HG03575 (cell line): Measurements from ENCODE around the gene HSD11B2.

Source experiments
- ATAC-seq: cut with Tn5 transposase; IDR thresholded peaks from one replicate; pipeline ENCODE4 v1.9.1; 2021; ENCODE audit not compliant: unreplicated experiment, insufficient number of reproducible peaks, low FRiP score; ENCODE audit errors: extremely low read depth

Gene HSD11B2

GRCh38 chr16:67445913-67446907 lies 15.3 kb downstream of the HSD11B2 start:
- ATAC-seq = no peak

DNA sequence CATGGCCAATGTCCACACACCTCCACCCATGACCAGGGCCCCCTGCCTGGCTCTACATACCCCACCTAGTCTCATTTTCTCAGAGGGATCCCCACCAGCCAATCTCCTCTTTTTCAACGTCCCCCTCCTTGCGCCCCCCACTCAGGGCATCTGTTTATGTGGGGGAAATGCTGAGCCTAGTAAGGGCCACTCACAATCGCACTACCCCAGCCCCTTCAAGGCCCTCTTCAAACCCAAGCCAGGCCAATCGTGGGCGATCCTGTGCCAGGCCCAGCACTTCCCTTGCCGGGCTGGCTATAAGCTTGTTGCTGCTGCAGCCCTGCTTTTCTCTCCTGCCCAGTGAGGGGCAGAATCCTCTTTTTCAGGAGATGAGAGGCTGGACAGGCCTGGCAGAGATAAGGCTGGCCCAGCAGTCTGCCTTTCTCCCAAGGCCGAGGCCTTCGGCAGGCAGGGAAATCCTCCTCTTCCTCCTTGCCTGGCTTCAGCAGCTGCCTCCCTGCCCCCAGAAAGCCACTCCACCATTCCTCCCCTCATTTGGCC lies 16.1 kb downstream of the HSD11B2 start:
- no peak for ATAC-seq

DNA sequence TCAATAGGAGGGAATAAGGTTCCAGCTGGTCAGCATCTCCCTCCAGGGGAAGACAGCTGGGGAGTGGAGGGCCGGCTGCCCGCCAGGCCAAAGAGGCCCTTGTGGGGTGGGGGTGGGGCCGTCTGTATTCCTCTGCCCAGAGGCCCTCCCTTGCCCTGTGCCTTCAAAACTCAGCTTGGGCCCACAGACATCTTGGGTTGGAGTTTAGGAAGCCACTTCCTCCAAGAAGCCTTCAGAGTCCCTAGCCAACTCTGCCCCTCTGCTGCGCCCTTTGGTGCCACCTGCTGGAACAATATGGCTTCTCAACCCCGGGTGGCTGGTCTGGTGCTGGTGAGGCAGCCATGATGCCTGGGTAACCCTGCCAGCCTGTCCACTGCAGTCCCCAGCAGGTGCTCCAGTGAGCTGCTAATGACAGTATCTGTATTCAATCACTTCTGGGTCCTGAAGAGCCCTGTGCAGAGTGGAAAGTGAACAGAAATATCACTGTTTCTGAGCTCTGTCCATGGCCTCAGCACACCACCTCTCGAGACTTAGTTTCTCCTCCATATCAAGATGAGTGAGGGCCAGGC lies 16.7 kb downstream of the HSD11B2 start:
- no peak for ATAC-seq

DNA sequence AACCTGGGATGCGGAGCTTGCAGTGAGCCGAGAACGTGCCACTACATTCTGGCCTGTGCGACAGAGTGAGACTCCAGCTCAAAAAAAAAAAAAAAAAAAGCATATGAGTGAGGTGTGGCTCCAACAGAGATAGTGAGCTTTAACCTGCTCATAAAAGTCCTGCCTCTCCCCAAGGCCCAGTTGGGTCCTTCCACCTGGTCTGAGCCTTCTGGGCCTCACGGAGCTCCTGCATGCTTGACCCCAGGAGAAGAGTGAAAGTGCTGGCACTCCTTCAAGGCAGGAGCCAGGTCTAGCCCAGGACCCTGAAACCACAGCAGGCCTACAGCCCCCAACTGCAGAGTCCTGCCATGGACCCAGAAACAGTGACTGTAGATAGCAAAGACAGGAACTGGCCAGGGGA lies 17.7 kb downstream of the HSD11B2 start:
- no peak for ATAC-seq

- no peak for ATAC-seq
Measured at GRCh38 chr16:67449336-67449735, 18.4 kb downstream of the HSD11B2 start.

DNA sequence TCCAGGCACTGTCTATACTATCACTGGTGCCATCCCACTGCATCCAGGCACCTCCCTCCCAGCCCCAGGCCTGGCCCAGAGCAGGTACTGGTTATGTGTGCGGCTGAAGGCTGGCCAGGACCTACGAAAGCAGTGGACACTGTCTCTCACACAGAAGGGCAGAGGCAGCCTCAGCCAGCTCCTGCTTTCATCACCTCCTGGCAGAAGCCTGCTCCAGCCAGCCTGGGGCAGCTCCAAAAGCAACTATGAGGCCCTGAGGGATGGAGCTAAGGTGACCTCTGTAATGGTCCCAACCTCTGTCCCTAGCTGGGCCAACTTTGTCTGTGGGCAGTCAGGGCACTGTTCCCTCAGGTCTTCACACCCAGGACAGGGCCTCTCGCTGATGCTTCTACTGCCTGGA lies 18.8 kb downstream of the HSD11B2 start:
- ATAC-seq = no peak

DNA sequence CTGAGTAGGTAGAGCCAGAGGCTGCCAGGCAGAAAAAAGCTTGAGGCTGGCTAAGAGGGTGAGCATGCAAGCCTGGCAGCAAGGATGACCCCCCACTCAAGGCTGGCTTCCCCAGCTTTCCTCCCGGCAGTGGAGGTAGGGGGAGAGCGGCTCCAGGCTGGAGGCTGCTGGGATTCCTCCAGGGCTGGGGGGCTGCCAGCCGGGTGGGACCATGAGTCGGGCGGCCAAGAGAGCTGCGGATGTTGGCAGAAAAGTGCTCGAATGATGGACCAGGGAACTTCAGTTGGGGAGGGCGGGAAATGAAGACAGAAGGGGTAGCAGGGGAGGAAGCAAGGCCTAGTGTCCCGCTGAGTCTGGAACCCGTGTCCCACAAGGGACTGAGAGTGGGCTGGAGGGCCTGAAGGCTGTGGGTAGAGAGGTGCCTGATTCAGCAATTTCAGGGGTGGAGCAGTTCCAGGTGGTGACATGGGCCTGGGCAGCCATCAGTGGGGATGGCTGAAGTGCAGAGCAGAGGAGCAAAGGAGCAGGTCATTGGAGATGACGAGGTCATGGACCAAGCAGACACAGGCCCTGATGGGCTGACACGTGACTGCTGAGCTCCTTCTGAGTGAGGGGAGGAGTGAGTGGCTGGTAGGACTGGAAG lies 20.3 kb downstream of the HSD11B2 start:
- ATAC-seq = no peak

- ATAC-seq = no peak
Measured at GRCh38 chr16:67451704-67452435, 20.9 kb downstream of the HSD11B2 start.

DNA sequence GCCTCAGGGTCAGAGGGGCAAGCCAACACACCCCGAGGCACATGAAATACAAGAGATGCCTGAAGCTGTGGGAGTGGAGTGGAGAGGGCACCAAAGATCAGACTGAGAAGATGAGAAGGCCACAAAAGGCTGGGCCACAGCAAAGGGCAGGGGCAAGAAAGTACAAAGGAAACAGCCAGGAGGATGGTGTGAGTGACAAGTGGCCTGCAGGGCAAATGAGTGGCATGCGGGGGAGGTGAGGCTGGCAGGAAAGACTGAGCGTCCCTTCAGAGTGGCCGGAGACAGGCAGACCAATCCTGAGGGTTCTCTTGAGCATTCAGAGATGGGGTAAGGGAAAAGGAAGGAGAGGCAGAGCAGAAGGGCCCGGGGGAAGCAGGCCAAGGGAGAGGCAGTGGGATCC lies 23.2 kb downstream of the HSD11B2 start:
- ATAC-seq = no peak

- ATAC-seq = no peak
Measured at GRCh38 chr16:67454852-67455251, 23.9 kb downstream of the HSD11B2 start.

DNA sequence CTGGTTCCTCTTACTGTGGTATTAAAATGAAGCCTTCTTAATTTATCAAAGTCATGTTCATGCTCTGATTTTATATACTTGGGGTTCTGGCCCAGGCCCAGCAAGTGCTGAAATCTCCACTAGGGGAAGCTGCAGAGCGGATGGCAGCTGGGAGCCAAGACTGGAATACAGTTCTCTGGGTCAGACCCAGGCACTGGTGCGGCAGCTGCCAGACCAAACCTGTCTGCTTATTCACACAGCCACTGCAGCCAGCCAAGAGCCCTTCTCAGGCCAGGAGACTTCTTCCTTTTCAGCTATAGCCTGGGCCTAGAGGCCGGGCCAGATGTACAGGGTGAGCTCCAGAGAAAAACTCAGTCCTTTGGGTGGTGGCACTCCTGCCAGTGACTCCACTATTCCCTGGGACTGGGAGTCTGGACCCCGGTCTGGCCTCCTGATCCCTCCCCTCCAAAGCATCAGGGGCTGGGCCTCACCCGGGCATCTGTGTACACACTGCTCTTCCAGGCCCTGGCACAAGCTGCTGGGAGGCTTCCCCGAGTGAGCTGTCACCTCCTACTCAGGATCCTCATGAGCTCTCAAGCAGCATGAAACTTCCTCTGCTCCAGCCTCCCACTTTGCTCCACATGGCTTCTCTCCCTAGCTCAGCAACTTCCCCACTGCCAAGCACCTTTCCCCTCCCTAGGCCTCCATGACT lies 25.6 kb downstream of the HSD11B2 start:
- ATAC-seq = no peak

DNA sequence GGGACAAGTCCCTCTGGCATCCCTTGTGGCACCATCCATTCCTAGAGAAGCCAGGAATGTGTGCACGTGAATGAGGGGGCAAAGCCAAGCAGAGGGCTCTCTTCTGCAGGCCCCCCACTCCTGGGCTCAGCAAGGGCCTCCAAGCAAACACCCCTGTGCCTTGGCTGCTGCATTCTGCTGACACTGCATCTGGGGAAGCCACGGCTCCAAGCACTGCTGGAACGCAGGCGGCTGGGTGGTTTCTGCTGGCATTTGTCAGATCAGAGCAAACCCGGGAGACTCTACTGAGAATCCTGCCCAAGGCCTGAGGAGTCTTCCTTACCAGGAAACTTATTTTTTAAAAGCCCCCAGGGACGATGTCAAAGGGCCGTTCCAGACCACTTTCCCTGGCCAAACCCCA lies 26.7 kb downstream of the HSD11B2 start:
- ATAC-seq = no peak

- ATAC-seq = no peak
Measured at GRCh38 chr16:67458121-67458641, 27.3 kb downstream of the HSD11B2 start.

DNA sequence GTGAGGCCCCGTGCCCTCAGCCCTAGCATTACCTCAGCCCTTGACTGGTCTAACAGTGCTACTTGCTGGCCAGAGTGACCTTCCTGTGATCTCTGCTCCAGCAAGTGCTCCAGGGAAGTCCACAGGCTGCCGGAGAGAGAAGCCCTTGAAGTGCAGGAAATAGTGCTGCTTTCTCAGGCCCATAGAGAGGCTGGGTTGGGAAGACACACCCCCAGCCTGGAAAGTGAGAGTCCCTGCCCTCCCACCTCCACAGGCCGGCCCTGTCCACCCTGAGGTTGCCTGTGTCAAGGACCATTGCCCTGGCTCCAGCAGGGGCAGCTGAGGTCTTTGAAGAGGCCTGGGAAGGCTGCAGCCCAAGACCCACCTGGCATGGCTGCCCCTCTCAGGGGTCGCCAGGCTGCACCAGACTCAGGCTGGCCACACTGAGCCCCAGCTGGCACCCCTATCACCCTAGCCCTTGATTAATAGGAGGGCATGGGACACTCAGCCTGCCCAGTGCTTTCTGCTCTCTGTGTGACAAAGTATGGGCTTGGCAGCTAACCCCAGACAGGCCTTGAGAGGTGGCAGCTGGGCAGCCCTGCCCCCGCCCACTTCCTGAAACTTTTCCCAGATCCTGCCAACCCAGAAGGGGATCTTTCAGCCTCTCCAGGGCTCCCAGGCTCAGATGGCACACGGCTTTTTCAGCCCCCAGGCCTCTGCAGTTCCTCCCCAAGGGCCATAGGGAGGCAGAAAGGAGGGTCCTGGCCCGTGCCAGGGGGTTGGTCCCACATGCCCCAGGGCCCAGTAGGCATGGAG lies 28.3 kb downstream of the HSD11B2 start:
- ATAC-seq = no peak

- no peak for ATAC-seq
Measured at GRCh38 chr16:67459861-67460150, 28.9 kb downstream of the HSD11B2 start.

GRCh38 chr16:67460168-67460567 lies 29.2 kb downstream of the HSD11B2 start:
- ATAC-seq = no peak

GRCh38 chr16:67460961-67461360 lies 30.0 kb downstream of the HSD11B2 start:
- ATAC-seq = no peak
